Sigmoid colon (tissue), 4 donors: ENCODE measurements around the gene TENM4.

Source experiments
- CTCF ChIP-seq, 4 experiments: fragments of 450-650 bp in 3 of 4; fragments of 200-600 bp in 1 of 4; IDR thresholded peaks; one replicate each; pipeline ENCODE4 v1.5.1; 2016 to 2019; ENCODE audit warnings: antibody characterized with exemption in 4 of 4, mild to moderate bottlenecking in 3 of 4, moderate library complexity in 2 of 4
- EP300 ChIP-seq, 4 donors: sonication (generic); formaldehyde crosslinking; IDR thresholded peaks; one replicate each; pipeline ENCODE4 v1.6.1; 2017; ENCODE audit warnings: antibody characterized with exemption in 4 of 4
- POLR2A ChIP-seq, 2 donors: fragments of 450-650 bp; IDR thresholded peaks; one replicate each; pipeline ENCODE4 v1.6.1; 2016; ENCODE audit warnings: antibody characterized with exemption in 2 of 2, mild to moderate bottlenecking in 2 of 2, moderate library complexity in 2 of 2
- POLR2AphosphoS5 ChIP-seq, 4 donors: sonication (generic); formaldehyde crosslinking; IDR thresholded peaks; one replicate each; pipeline ENCODE4 v1.6.1; 2017; ENCODE audit warnings: antibody characterized with exemption in 4 of 4

- TF ChIP-seq CTCF (IDR thresholded peaks at IDR 0.05), result no peak
- TF ChIP-seq POLR2AphosphoS5 (IDR thresholded peaks at IDR 0.05), result no peak
- TF ChIP-seq POLR2A (IDR thresholded peaks at IDR 0.05), result no peak
- TF ChIP-seq EP300 (IDR thresholded peaks at IDR 0.05), result no peak
Measured at GRCh38 chr11:79418241-79418640, 22.6 kb downstream of the TENM4 start.
